Fibroblast of peridontal ligament (primary cell): ENCODE data around the gene PRIM1.
"Not testable (repeated sequence)": the region's sequence is repeated elsewhere in the genome, so short reads cannot be mapped to it uniquely, and the experiment has no call there.

Source experiments
- DNase-seq: peaks from one replicate; pipeline ENCODE4 v3.0.0-alpha.2; 2010; ENCODE audit errors: extremely low read depth

Gene PRIM1

DNA sequence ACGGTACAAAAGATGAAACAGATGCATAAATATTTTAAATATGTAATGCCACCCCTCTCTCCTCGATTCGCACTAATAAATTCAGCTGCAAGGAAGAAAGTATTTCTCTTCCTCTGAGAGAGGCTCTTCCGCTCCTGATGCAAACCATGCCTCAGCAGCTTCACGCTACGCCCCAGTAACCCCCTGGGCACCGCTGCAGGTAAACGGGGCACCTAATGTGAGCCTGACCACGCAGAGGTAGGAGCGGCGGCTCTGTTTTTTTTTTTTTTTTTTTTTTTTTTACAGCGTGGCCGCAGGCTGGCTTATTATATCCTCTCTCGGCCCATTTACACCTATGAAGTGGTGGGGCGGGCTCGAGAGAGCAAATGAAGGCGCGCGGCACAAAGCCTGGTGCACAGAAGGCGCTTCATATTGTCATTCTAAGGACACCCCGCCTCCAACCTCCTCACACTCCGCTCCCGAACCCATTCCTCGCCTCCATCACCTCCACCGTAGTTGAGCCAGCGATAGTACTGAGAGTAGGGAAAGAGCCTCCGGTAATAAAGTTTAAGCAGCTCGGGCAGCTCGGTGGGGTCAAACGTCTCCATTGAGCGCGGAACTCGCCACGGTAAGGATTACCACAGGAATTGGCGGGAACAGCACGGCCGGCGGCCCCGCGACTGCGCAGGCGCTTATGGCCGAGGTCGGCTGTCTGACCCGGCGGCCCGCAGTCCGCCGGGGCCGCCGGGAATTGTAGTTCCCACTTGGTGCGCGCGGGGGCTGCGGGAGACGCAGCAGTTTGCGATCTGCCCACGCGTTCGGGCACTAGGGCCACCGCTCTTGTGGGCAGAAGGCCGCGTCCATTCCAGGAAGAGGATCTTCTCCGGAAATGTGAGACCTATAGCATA is at the start of gene PRIM1:
Gene PRIM1, minus strand, starts transcription at position 612 of the 887 bp plus-strand sequence. Its CDS starts 25 bp downstream, at position 587.
- DNase-seq: peak; percentile 57

DNA sequence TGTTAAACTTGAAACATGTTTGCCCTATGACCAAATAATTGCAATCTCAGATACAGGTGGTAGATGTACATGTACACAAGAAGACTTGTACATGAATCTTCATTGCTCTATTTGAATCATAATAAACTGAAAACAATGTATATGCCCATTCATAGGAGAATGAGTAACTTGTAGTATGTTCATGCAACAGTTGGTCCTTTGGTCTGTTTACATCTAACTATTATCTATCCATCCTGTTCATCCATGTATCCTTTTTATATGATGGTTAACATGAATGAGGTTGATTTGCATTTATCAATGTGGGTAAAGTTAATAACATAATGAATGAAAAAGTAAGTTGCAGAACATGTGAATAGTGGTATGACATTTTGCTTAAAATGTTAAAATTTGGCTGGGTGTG is 48.1 kb upstream of the PRIM1 start:
- no peak for DNase-seq

DNA sequence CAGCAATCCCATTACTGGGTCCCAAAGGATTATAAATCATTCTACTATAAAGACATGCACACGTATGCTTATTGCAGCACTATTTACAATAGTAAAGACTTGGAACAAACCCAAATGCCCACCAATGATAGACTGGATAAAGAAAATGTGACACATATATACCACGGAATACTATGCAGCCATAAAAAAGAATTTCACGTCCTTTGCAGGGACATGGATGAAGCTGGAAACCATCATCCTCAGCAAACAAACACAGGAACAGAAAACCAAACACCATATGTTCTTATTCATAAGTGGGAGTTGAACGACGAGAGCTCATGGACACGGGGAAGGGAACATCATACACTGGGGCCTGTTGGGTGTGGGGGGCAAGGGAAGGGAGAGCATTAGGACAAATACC is 47.2 kb upstream of the PRIM1 start:
- not testable (repeated sequence) for DNase-seq

DNA sequence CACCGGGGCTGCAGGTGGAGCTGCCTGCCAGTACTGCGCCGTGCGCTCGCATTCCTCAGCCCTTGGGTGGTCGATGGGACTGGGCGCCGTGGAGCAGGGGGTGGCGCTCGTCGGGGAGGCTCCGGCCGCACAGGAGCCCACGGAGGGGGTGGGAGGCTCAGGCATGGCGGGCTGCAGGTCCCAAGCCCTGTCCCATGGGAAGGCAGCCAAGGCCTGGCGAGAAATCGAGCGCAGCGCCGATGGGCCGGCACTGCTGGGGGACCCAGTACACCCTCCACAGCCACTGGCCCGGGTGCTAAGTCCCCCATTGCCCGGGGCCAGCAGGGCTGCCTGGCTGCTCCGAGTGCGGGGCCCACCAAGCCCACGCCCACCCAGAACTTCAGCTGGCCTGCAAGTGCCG is 43.7 kb upstream of the PRIM1 start:
- DNase-seq: not testable (repeated sequence)

DNA sequence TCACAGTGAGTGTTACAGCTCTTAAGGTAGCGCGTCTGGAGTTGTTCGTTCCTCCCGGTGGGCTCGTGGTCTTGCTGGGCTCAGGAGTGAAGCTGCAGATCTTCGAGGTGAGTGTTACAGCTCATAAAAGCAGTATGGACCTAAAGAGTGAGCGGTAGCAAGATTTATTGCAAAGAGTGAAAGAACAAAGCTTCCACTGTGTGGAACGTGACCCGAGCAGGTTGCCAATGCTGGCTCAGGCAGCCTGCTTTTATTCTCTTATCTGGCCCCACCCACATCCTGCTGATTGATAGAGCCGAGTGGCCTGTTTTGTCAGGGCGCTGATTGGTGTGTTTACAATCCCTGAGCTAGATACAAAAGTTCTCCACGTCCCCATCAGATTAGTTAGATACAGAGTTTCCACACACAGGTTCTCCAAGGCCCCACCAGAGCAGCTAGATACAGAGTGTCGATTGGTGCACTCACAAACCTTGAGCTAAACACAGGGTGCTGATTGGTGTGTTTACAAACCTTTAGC is 43.0 kb upstream of the PRIM1 start:
- not testable (repeated sequence) for DNase-seq

DNA sequence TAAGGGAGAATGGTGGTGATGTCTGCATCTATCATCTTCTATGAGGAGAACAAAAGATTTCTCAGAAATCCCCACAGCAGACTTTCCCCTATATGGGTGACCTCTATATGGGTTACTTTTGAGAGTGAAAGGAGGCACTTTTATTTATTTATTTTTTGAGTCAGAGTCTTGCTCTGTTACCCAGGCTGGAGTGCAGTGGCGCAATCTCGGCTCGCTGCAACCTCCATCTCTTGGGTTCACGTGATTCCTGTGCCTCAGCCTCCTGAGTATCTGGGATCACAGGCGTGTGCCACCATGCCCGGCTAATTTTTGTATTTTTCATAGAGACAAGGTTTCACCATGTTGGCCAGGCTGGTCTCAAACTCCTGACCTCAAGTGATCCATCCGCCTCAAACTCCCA is 41.0 kb upstream of the PRIM1 start:
- not testable (repeated sequence) for DNase-seq

DNA sequence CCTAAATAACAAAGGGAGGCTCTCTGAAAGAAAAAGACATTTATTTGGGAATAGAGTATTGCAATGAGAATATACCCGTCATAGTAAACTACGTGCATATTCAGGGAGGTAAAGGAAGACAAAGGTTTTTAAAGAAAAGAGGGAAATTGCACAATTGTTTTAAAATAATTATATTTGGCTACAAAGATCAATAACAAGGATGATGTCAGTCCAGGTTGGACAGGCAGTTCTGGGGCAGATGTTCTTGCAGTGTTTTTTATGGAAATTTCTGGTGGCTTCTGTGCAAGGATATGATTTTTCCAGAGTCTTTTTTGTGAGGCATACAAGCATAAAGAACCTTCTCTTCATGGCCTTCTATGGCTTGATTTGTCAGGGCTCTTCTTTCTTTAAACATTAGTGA is 40.6 kb upstream of the PRIM1 start:
- no peak for DNase-seq

DNA sequence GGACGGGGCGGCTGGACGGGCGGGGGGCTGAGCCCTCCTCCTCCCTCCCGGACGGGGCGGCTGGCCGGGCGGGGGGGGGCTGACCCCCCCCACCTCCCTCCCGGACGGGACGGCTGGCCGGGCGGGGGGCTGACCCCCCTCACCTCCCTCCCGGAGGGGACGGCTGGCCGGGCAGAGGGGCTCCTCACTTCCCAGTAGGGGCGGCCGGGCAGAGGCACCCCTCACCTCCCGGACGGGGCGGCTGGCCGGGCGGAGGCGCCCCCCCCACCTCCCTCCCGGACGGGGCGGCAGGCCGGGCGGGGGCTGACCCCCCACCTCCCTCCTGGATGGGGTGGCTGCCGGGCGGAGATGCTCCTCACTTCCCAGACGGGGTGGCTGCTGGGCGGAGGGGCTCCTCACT is 37.3 kb upstream of the PRIM1 start:
- DNase-seq: not testable (repeated sequence)

DNA sequence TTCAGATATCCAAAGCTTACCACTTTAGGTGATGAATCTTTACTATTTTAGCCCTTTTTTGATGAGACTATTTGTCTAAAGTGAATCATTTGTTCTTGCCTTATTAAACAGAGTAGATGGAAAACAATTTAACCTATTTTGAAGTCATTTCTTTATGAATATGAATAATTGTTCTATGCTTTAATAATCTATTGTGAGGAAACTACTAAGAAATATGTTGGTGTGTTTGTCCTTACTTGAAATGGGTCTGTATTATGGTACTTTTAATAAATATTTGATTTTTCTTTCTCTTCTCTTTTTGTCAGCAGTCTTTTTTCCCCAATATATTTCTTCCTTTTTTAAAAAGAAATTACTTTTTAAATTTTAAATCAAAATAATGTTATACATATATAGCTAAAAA is 35.4 kb upstream of the PRIM1 start:
- no peak for DNase-seq

DNA sequence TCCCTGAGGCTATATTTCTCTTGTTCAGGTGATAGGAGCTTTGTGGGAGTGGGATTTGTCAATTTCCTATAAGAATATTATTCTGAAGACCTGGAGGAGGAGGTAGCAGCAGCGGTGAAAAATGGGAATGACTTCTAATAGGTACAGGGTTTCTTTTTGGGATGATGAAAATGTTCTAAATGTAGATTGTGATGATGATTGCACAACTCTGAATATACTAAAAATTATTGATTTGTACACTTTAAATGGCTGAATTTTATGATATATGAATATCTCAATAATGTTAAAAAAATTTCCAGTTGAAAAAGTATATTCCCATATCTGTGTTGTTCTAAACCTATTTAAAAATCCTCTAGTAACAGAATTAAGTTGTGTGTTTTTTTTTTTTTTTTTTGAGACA is 33.8 kb upstream of the PRIM1 start:
- no peak for DNase-seq

DNA sequence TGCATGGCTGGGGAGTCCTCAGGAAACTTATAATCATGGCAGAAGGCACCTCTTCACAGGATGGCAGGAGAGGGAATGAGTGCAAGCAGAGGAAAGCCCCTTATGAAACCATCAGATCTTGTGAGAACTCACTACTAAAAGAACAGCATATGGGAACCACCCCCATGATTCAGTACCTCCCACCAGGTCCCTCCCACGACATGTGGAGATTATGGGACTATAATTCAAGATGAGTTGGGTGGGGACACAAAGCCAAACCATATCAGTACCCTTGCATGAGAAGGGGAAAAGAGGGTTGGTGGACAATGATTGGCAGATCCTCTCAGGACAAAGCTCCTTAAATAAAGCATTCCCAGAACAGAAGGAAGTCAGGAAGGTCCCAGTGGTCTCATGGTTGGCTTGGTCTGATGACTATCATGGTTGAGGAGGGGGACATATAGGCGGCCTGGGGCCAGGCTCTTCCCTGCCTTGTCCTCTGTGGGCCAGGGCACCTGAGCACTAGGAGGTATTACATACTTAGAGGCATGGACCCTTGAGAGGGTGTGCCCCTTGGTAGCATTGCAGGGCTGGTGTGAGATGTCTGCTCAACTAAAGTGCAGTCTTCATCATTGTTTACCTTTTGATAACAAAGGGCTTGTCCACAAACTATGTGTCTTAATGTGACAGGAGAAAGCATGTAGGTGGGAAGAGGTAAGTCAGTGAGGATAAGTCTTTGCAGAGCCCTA is 33.2 kb upstream of the PRIM1 start:
- no peak for DNase-seq

DNA sequence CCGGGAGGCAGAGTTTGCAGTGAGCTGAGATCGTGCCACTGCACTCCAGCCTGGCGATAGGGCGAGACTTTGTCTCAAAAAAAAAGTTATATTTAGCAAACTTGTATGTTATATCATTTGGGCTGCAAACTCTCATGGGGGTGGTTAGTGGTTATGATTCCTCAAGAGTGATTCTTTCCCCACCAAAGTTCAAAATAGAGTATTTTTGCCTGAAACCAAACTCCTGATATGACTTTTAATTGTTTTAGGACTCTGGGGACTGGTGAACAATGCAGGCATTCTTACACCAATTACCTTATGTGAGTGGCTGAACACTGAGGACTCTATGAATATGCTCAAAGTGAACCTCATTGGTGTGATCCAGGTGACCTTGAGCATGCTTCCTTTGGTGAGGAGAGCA is 29.6 kb upstream of the PRIM1 start:
- DNase-seq: no peak

DNA sequence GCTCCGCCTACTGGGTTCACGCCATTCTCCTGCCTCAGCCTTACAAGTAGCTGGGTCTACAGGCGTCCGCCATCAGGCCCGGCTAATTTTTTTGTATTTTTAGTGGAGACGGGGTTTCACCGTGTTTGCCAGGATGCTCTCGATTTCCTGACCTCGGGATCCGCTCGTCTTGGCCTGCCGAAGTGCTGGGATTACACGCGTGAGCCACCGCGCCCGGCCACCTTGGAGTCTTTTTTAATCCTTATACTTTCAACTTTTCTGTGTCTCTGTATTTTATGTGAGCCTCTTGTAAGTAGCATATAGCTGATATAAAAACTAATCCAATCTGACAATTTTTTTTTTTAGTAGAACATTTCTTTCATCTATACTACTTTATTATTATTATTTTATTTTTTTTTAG is 26.6 kb upstream of the PRIM1 start:
- no peak for DNase-seq

DNA sequence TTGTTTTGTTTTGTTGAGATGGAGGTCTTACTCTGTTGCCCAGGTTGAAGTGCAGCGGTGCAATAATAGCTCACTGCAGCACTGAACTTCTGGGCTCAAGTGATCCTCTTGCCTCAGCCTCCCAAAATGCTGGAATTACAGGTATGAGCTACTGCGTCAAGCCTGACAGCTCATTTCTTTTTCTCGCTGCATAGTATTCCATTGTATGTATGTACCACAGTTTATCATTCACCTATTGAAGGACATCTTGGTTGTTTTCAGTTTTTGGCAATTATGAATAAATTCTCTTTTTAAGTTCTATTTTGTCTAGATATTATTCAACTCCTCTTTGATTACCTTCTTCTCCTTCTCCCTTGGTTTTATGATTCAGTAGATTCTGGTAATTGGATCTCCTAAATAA is 24.5 kb upstream of the PRIM1 start:
- no peak for DNase-seq

DNA sequence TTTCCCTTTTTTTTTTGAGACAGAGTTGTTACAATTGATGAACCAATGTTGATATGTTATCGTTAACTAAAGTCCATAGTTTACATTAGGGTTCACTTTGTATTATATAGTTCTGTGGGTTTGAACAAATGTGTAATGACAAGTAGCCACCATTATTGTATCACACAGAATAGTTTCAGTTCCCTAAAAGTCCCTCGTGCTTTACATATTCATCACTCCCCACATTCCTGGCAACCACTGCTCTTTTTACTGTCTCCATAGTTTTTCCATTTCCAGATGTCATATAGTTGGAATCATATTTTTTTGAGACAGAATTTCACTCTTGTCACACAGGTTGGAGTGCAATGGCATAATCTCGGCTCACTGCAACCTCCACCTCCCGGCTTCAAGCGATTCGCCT is 23.5 kb upstream of the PRIM1 start:
- DNase-seq: no peak

DNA sequence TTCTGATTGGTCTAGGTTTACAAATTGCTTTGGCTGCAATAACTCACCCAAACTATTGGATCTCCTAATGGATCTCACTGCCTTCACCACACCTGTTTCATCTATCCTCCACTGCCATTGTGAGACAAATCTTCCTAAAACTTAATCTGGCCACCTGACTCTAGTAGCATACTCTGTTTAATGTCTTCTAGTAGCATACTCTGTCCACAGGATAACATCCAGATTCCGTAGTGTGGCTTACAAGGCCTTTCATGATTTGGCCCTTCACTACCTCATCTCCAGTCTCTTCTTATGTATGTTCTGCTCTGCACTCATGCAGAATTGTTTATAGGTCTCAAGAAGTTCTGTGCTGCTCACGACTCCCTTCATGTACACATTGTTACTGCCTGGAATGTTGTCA is 21.0 kb upstream of the PRIM1 start:
- no peak for DNase-seq

DNA sequence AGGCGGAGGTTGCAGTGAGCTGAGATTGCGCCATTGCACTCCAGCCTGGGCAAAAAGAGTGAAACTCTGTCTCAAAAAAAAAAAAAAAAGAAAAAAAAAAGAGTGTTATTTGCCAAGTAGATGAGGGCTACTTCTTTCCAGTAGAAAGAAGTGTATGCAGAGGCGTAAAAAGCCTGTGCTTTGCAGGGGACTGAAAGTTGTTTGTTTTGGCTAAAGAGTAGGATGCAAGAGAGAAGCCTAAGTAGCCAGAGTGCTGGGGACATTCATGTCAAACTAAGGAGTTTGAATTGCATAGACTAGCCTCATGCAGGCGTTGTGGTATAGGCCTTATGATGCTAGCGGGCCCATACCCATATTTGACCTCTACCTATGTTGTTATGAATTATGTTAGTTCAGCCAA is 20.5 kb upstream of the PRIM1 start:
- DNase-seq: no peak

DNA sequence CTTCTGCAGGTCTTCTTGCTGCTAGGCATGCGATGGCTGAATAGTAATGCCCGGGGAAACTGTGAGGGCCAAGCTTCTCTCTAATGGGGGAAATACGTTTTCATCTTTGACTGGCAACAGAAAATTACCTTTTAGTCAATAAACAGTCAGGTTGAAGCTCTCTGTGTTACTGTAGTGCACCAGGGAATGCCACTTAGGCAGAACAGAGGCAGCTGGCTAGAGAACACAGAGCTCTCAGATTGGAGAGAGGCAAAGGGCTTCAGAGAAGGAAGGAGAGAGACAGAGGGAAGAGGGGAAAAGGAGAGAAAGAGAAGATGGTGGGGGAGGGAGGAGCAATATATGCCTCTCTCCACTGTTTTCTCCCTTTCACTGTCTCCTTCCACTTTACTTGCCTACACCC is 17.7 kb upstream of the PRIM1 start:
- no peak for DNase-seq

DNA sequence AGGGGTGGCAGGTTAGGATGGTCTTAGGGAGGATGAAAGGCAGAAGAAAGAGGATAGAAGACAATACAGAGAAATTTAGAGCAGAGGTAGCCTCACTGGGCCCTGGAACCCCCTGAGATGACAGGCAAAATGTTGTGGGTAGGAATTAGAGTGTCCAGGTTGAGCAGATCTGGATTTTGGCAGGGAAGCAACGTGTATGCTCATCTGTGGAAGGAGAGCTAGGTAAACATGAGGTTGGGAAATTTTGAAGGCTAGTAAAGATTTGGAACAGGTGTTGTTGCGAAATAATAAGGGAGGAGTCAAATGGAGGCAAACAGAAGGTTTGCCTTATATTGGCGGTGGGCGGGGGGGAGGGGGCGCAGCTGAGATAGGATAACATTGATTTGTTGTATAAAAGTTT is 16.3 kb upstream of the PRIM1 start:
- no peak for DNase-seq

DNA sequence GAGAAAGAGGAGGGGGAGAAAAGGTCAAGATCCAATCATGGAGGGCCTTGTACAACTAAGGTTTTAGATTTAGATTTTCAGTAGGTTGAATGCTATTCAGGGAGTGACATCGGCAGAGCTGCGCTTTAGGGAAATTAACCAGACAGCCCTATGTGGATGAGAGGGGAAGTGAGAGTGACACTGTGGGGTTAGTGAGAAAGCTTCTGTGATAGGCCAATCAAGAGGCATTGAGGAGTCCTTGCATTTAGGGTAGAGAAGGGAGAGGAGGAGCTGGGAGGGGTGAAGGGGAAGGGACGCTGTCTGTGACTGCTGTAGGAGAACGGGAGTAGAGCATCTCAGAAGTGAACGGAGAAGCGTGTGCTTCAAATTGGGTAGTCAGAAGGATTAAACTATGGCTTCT is 14.4 kb upstream of the PRIM1 start:
- no peak for DNase-seq

DNA sequence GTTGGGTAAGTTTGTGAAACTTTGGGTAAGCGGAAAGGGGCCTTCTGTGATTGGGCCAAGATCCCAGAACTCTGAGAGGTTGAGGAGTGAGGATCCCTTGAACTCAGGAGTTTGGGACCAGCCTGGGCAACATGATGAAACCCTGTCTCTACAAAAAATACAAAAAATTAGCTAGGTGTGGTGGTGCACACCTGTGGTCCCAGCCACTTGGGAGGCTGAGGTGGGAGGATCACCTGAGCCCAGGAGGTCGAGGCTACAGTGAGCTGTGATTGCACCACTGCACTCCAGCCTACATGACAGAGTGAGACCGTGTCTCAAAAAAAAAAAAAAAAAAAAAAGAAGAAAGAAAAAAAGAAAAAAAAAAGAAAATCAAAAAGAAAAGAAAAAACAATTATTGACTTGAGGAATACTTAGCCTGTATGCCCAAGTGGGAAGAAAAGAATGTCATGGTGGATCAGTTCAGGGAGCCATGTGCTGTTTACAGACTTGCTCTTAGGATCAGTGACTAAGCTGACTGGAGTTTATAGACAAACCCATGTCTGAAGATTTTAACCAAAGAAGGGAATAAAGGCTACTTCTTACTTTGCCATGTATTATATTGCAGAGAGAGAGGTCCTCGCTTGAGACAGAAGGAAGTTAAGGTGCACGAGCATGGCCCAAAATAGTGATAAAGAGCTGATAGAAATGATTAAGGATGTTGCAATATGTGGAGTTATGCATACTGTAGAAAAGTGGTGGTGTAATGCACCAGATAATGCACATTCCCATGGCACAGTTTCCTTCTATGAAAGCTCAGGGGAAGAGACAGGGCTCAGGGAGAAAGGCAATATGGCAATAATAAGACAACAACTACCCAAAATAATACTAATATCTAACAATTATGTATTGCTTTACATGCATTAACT is 11.9 kb upstream of the PRIM1 start:
- peak; percentile 46 for DNase-seq

DNA sequence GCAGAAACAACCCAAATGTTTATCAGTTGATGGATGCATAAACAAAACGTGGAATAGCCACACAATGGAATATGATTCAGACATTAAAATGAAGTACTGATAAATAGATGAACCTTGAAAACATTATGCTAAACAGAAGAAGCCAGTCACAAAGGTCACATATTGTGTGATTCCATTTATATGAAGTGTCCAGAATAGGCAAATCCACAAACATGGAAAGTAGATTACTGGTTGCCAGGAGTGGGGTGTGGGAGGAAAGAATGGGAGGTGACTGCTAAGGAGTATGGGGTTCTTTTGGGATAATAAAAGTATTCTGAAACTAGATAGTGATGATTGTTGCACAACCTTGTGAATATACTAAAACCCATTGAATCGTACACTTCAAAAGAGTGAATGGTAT is 9.7 kb upstream of the PRIM1 start:
- no peak for DNase-seq
